ENCODE results near the gene SLC8B1.

DNA sequence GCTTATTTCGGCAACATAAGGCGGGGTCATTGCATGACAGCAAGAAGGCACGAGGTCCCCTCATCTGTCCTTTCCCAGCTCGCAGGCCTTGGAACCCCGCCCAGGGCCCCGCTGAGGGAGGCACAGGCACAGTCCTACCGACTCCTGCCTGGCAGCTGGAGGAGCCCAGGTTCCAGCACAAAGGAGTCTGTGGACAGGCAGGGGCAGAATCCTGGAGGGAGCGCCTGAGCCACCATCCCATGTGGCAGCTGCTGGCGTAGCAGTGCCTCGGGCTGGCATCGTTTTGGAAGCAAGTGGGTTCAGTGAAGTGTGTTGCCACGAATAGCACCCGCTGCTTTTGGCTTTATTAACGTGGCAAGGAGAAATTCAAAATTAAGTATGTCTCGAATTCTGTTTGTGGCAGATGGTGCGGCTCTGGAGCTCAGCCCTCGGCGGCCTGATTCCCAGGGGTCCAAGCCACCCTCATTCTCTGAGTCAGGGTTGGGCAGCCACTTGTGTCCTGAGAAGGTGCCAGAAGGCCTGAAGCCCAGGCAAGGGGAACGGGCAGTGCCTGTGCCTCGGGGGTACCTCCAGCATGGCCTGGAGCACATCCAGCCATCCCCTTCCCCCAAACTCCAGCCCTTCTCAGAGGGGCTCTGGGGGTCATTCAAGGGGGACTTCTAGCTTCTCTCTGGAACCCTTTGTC lies 35.9 kb downstream of the SLC8B1 start:
- TF ChIP-seq, protein P1, sequence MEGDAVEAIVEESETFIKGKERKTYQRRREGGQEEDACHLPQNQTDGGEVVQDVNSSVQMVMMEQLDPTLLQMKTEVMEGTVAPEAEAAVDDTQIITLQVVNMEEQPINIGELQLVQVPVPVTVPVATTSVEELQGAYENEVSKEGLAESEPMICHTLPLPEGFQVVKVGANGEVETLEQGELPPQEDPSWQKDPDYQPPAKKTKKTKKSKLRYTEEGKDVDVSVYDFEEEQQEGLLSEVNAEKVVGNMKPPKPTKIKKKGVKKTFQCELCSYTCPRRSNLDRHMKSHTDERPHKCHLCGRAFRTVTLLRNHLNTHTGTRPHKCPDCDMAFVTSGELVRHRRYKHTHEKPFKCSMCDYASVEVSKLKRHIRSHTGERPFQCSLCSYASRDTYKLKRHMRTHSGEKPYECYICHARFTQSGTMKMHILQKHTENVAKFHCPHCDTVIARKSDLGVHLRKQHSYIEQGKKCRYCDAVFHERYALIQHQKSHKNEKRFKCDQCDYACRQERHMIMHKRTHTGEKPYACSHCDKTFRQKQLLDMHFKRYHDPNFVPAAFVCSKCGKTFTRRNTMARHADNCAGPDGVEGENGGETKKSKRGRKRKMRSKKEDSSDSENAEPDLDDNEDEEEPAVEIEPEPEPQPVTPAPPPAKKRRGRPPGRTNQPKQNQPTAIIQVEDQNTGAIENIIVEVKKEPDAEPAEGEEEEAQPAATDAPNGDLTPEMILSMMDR (conservative IDR thresholded peaks at IDR 0.05; ENCODE audit: low read depth, low read length) = no peak
- TF ChIP-seq EZH2 (IDR thresholded peaks at IDR 0.05; ENCODE audit: low read length, unreplicated experiment) = no peak
- no peak for TF ChIP-seq EZH2phosphoT487 (IDR thresholded peaks at IDR 0.05; ENCODE audit: borderline replicate concordance, low read length)
